GM23338 (cell line): Measurements from ENCODE around the gene HSH2D. TPM values are rescaled to one million over a fixed set of nuclear protein-coding genes. Genes with fewer than 3 reads are reported as not detected.

Experiments
- ATAC-seq: fragments of 200-7000 bp; cut with Tn5 transposase; 3 replicates; pipeline ENCODE4 v1.9.1; 2020
- DNase-seq: peaks from one replicate; pipeline ENCODE4 v3.0.0-alpha.2; 2015; ENCODE audit warnings: low spot score
- H2AFZ ChIP-seq: fragments of 200-600 bp; sonication (generic); 2 replicates; pipeline ENCODE4 v1.8.0; 2016; ENCODE audit warnings: antibody characterized with exemption, mild to moderate bottlenecking, moderate library complexity
- H3F3A ChIP-seq: fragments of 200-600 bp; sonication (generic); replicated peaks from 2 replicates; pipeline ENCODE4 v1.8.0; 2017; ENCODE audit warnings: antibody characterized with exemption, mixed run types, low read depth
- H3K27ac ChIP-seq: fragments of 200-600 bp; sonication (generic); 2 replicates; pipeline ENCODE4 v1.6.1; 2016; ENCODE audit warnings: low read depth
- H3K27me3 ChIP-seq: fragments of 200-600 bp; sonication (generic); 2 replicates; pipeline ENCODE4 v1.8.0; 2016; ENCODE audit warnings: mild to moderate bottlenecking, mixed run types, moderate library complexity; ENCODE audit not compliant: insufficient read depth
- H3K36me3 ChIP-seq: fragments of 200-600 bp; sonication (generic); 2 replicates; pipeline ENCODE4 v1.8.0; 2016; ENCODE audit warnings: mild to moderate bottlenecking; ENCODE audit not compliant: insufficient read depth
- H3K4me1 ChIP-seq: fragments of 200-600 bp; sonication (generic); 2 replicates; pipeline ENCODE4 v1.8.0; 2016; ENCODE audit warnings: mild to moderate bottlenecking, moderate library complexity; ENCODE audit not compliant: insufficient read depth
- H3K4me2 ChIP-seq: fragments of 200-600 bp; sonication (generic); 2 replicates; pipeline ENCODE4 v1.7.1; 2017; ENCODE audit warnings: mixed run types
- H3K4me3 ChIP-seq: fragments of 200-600 bp; sonication (generic); 2 replicates; pipeline ENCODE4 v1.6.1; 2016; ENCODE audit warnings: mixed run types
- H3K79me2 ChIP-seq: fragments of 200-600 bp; sonication (generic); replicated peaks from 2 replicates; pipeline ENCODE4 v1.8.0; 2017; ENCODE audit warnings: mild to moderate bottlenecking; ENCODE audit not compliant: insufficient read depth
- H3K9me2 ChIP-seq: fragments of 200-600 bp; sonication (generic); 2 replicates; pipeline ENCODE4 v1.8.0; 2017; ENCODE audit not compliant: insufficient read depth
- H4K20me1 ChIP-seq: fragments of 200-600 bp; sonication (generic); replicated peaks from 2 replicates; pipeline ENCODE4 v1.8.0; 2017; ENCODE audit warnings: mild to moderate bottlenecking; ENCODE audit not compliant: insufficient read depth
- H3K27ac Mint-ChIP-seq: 2 replicates; pipeline ENCODE4 v1.8.0; 2020; ENCODE audit warnings: inconsistent platforms, mild to moderate bottlenecking, moderate library complexity, mixed read lengths
- H3K27me3 Mint-ChIP-seq: 3 replicates; pipeline ENCODE4 v1.8.0; 2022; ENCODE audit warnings: low read depth, mild to moderate bottlenecking, moderate library complexity, mixed read lengths, inconsistent platforms; ENCODE audit not compliant: insufficient read depth, poor library complexity
- H3K36me3 Mint-ChIP-seq: 3 replicates; pipeline ENCODE4 v1.8.0; 2021; ENCODE audit warnings: low read depth, mild to moderate bottlenecking, inconsistent platforms, moderate library complexity, mixed read lengths
- H3K4me1 Mint-ChIP-seq: 3 replicates; pipeline ENCODE4 v1.8.0; 2020; ENCODE audit warnings: mild to moderate bottlenecking, inconsistent platforms, mixed read lengths
- H3K4me3 Mint-ChIP-seq: 3 replicates; pipeline ENCODE4 v1.8.0; 2021; ENCODE audit warnings: moderate library complexity, mild to moderate bottlenecking, inconsistent platforms, mixed read lengths
- H3K9me3 Mint-ChIP-seq: 3 replicates; pipeline ENCODE4 v1.8.0; 2020; ENCODE audit warnings: moderate library complexity, mild to moderate bottlenecking, inconsistent platforms, mixed read lengths
- CREB1 ChIP-seq: fragments of 250-450 bp; sonication (Bioruptor Pico); IDR thresholded peaks from 2 replicates; pipeline ENCODE4 v1.5.0; 2020; ENCODE audit warnings: low read depth, mild to moderate bottlenecking, moderate library complexity
- CTCF ChIP-seq, 2 experiments: fragments of 200-600 bp in 1 of 2; sonication (generic) in 1 of 2; conservative IDR thresholded peaks; 2 replicates each; pipeline versions ENCODE4 v1.5.1 to v1.6.1; 2016 to 2017; ENCODE audit warnings: antibody characterized with exemption in 2 of 2, low read depth in 2 of 2, mild to moderate bottlenecking in 2 of 2, moderate library complexity in 1 of 2
- EZH2 ChIP-seq: fragments of 200-600 bp; sonication (generic); IDR thresholded peaks from one replicate; pipeline ENCODE4 v1.8.0; 2017; ENCODE audit warnings: antibody characterized with exemption, mild to moderate bottlenecking, low read depth; ENCODE audit not compliant: unreplicated experiment
- EZH2phosphoT487 ChIP-seq: fragments of 200-600 bp; sonication (generic); IDR thresholded peaks from one replicate; pipeline ENCODE4 v1.8.1; 2018; ENCODE audit warnings: antibody characterized with exemption; ENCODE audit not compliant: unreplicated experiment
- JUNB ChIP-seq: IDR thresholded peaks from one replicate; pipeline ENCODE4 v1.6.1; 2016; ENCODE audit warnings: antibody characterized with exemption; ENCODE audit not compliant: unreplicated experiment
- NANOG ChIP-seq: IDR thresholded peaks from 2 replicates; pipeline ENCODE4 v1.6.1; 2016; ENCODE audit warnings: antibody characterized with exemption, borderline replicate concordance
- POLR2AphosphoS5 ChIP-seq: IDR thresholded peaks from 2 replicates; pipeline ENCODE4 v1.6.1; 2016; ENCODE audit warnings: antibody characterized with exemption, low read depth
- REST ChIP-seq: IDR thresholded peaks from one replicate; pipeline ENCODE4 v1.6.1; 2018; ENCODE audit warnings: antibody characterized with exemption; ENCODE audit not compliant: unreplicated experiment
- STAT1 ChIP-seq: IDR thresholded peaks from one replicate; pipeline ENCODE4 v1.6.1; 2016; ENCODE audit warnings: antibody characterized with exemption; ENCODE audit not compliant: unreplicated experiment
- ZNF114 ChIP-seq: fragments of 250-450 bp; sonication (Bioruptor Pico); IDR thresholded peaks from 2 replicates; pipeline ENCODE4 v1.5.0; 2020; ENCODE audit warnings: mild to moderate bottlenecking, moderate library complexity
- ZNF331 ChIP-seq: fragments of 250-450 bp; sonication (Bioruptor Pico); IDR thresholded peaks from 2 replicates; pipeline ENCODE4 v1.5.0; 2020; ENCODE audit warnings: low read depth, mild to moderate bottlenecking, moderate library complexity
- polyA plus RNA-seq: library from polyadenylated mRNA; unstranded; fragments of >200 nt; fragmentation: Nextera tagmentation; extraction: Ambion mirVana; gene quantifications from 2 replicates; pipeline ENCODE4 v1.2.1, GENCODE V29; 2016
- total RNA-seq: library from RNA; depleted of rRNA; stranded (reverse); fragments of >200 nt; shearing (Covaris generic); gene quantifications from 2 replicates; pipeline ENCODE4 v1.2.3, GENCODE V29; 2014
- TF ChIP-seq, protein P1 (sequence below): IDR thresholded peaks from 2 replicates; pipeline ENCODE4 v1.6.1; 2016; ENCODE audit warnings: antibody characterized with exemption

Gene HSH2D
- total and polyA plus RNA-seq, 2 experiments from 2014 or later = 0.81 to 1.4 TPM

- Histone ChIP-seq H3F3A (0 out of 2 replicates have a peak, but pooled peaks cover 5% of the 10 kb centered on the region), H3K79me2 (no peaks in the 10 kb centered on the region), H4K20me1 (no peaks in the 10 kb centered on the region), H3K27ac (no peak overlapping the region), H3K27me3 (no peaks in the 10 kb centered on the region), H3K4me1 (peaks cover 6% of the 10 kb centered on the region; the same call in 1 of the 2 replicates), H3K4me2 (no peak overlapping the region), H3K36me3 (no peaks in the 10 kb centered on the region), H3K4me3 (no peak overlapping the region), H3K9me2 (no peaks in the 10 kb centered on the region), H2AFZ (peak overlapping the region; percentile 95; the same call in 1 of the 2 replicates)
- H3K27ac Mint-ChIP-seq = no peak overlapping the region
- no peak for TF ChIP-seq NANOG
- TF ChIP-seq EZH2phosphoT487 = no peak
- no peak for TF ChIP-seq REST
- no peak for TF ChIP-seq JUNB
- no peak for TF ChIP-seq ZNF331 (CRISPR knock-in tag)
- TF ChIP-seq, protein P1, sequence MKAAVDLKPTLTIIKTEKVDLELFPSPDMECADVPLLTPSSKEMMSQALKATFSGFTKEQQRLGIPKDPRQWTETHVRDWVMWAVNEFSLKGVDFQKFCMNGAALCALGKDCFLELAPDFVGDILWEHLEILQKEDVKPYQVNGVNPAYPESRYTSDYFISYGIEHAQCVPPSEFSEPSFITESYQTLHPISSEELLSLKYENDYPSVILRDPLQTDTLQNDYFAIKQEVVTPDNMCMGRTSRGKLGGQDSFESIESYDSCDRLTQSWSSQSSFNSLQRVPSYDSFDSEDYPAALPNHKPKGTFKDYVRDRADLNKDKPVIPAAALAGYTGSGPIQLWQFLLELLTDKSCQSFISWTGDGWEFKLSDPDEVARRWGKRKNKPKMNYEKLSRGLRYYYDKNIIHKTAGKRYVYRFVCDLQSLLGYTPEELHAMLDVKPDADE = no peak
- TF ChIP-seq CTCF (conservative IDR thresholded peaks at IDR 0.05; ENCODE audit: low read depth in 2 of 2) = no peak
- no peak for TF ChIP-seq EZH2
- TF ChIP-seq STAT1 = no peak
- no peak for TF ChIP-seq ZNF114 (CRISPR knock-in tag)
- no peak for TF ChIP-seq CREB1
- TF ChIP-seq POLR2AphosphoS5 = no peak
- no peaks in the 10 kb centered on the region for H3K9me3 Mint-ChIP-seq
- no peak for ATAC-seq
- DNase-seq = no peak
- no peaks in the 10 kb centered on the region for H3K36me3 Mint-ChIP-seq
- H3K27me3 Mint-ChIP-seq = peaks cover 7% of the 10 kb centered on the region
- peaks cover 8% of the 10 kb centered on the region; the same call in 2 of the 3 replicates for H3K4me1 Mint-ChIP-seq
- no peak overlapping the region for H3K4me3 Mint-ChIP-seq
Observed at GRCh38 chr19:16144216-16144581, 714 bp downstream of the HSH2D start.
